ENCODE measurements around the gene TBC1D4.

DNA sequence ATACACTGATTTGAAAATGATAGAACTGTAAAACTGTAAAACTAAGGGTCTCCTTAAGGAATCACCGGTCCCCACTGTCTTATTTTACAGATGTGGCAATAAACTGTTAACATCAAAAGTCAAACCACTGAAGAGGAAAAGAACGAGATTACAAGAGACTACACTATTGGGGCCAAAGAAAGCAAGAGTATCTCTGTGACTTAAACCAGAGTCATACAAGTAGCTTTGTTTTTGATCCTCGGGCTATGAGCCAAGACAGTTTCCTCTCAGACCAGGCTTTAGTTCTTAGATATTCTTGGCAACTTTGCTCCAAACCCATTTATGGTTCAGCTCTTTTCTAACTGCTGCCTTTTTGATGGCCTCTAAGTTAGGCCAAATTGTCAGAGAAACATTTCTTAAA is 113.8 kb downstream of the TBC1D4 start:
- TF ChIP-seq, protein P1, sequence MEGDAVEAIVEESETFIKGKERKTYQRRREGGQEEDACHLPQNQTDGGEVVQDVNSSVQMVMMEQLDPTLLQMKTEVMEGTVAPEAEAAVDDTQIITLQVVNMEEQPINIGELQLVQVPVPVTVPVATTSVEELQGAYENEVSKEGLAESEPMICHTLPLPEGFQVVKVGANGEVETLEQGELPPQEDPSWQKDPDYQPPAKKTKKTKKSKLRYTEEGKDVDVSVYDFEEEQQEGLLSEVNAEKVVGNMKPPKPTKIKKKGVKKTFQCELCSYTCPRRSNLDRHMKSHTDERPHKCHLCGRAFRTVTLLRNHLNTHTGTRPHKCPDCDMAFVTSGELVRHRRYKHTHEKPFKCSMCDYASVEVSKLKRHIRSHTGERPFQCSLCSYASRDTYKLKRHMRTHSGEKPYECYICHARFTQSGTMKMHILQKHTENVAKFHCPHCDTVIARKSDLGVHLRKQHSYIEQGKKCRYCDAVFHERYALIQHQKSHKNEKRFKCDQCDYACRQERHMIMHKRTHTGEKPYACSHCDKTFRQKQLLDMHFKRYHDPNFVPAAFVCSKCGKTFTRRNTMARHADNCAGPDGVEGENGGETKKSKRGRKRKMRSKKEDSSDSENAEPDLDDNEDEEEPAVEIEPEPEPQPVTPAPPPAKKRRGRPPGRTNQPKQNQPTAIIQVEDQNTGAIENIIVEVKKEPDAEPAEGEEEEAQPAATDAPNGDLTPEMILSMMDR (conservative IDR thresholded peaks at IDR 0.05 in 1 of 2, IDR thresholded peaks at IDR 0.05 in 1 of 2; ENCODE audit: extremely low read depth in 1 of 2, insufficient read depth in 1 of 2, low read depth in 1 of 2, low read length in 2 of 2): no peak
- TF ChIP-seq EZH2 (IDR thresholded peaks at IDR 0.05; ENCODE audit: borderline replicate concordance, low read length): no peak
